ENCODE results near the gene ASB1. TPM values are rescaled to one million over a fixed set of nuclear protein-coding genes. Genes with fewer than 3 reads are reported as not detected.

Gene ASB1
- total RNA-seq, result 10 to 100 TPM; 20.1 to 22.1 TPM
- long read RNA-seq, full-length matches to known transcripts, result 11 of 17 reads
- long read RNA-seq, partial matches to known transcripts, result 0 of 17 reads
- long read RNA-seq, other reads (novel, unspliced or antisense), result 6 of 17 reads

GRCh38 chr2:238426568-238427434 lies at the start of gene ASB1:
ASB1 (plus strand) TSS chr2:238426927; CDS start chr2:238427071, 144 bp downstream.
- intact Hi-C loops (cut with DNase I, micrococcal nuclease), result no loop called here
- ATAC-seq, result peak; percentile 87
- peak; percentile 67 to 84 for DNase-seq

GRCh38 chr2:238378230-238379095 lies 48.3 kb upstream of the ASB1 start:
- ATAC-seq, result no peak
- intact Hi-C loops (cut with DNase I, micrococcal nuclease), result loop anchor here in 1 of 2 donors (10.0 kb wide), 1 partner anchor 406 kb away; no protein-coding TSS in a partner anchor

GRCh38 chr2:238379096-238379810 lies 47.5 kb upstream of the ASB1 start:
- intact Hi-C loops (cut with DNase I, micrococcal nuclease), result loop anchor here in 1 of 2 donors (10.0 kb wide), 1 partner anchor 406 kb away; no protein-coding TSS in a partner anchor
- DNase-seq, result no peak
- peak; percentile 24 for ATAC-seq

More at GRCh38 chr2:238378230-238379095, 48.3 kb upstream of the ASB1 start:
- DNase-seq, result no peak

- intact Hi-C loops (cut with DNase I, micrococcal nuclease), result no loop called here
- DNase-seq (no peak), ATAC-seq (no peak)
Measured at GRCh38 chr2:238380336-238380735, 46.4 kb upstream of the ASB1 start.

DNA sequence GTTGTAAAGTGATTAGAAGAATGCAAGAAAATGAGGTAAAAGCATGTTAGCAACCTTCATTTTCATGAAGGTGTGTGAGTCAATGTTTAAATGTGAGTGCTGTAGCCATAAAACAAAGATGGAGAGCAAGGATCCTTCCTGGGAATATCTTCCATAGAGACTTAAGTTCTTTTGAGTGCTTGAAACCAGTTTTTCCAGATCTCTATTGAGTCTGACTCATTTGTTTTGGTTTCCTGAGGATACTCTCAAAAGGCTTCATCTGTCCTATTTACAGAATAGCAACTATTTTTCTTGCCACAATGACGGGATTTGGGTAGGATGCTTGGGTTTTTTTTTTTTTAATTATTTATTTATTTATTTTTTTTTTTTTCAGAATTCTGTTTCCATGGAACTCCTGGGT lies 45.9 kb upstream of the ASB1 start:
- DNase-seq, result no peak
- intact Hi-C loops (cut with DNase I, micrococcal nuclease), result no loop called here
- peak; percentile 56 for ATAC-seq

DNA sequence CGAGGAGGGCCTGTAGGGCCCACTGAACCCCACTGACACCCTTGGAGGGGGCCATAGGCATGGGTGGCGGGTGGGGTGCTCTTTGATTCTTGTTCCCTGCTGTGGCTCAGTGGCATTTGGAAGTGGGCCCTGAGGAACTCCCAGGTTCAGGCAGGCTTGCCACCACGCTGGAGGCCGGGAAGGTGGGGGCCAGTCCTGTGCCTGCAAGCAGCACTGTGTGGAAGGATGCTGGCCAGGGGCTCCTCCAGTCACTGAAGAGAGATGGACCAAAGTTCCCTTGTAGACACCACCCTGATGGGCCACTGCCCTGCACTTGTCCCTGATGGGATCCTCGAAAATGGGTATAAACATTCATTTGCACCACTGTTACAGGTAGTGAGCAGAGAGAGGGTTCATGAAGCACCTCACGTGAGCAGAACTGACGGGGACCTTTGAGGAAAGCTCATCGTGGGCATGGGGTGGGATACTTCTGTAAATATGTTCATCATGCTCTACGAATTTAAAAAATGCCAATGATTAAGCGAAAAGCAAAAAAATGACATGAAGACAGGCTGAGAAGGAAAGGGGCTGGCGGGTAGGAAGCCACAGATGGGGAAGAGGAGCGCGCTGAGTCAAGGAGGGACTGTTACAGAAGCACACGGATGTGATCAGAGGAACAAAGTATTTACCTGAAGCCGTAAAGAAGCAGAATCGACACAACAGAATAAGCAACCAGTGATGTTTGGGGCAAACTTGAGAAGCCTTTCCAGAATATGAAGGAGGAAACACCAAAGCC lies 45.2 kb upstream of the ASB1 start:
- DNase-seq (no peak), ATAC-seq (no peak)
- intact Hi-C loops (cut with DNase I, micrococcal nuclease), result no loop called here

DNA sequence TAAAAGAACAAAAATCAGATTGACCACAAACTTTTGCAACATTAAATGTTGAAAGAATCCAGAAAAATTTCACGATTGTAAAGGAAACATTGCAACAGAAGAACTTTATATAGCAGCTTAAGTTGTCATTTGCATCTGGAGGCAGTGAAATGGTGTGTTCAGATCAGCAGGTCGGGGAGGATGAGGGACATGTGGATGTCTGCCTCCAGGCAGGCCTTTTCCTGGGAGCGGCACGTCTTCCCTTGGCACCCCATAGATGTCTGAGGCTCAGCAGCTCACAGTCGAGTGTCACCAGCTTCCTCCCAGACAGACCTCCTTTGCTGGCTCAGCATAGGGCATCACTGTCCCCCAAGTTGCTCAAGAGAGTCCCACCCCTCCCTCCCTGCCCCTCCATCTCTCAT lies 44.3 kb upstream of the ASB1 start:
- DNase-seq, result no peak
- no peak for ATAC-seq
- intact Hi-C loops (cut with DNase I, micrococcal nuclease), result no loop called here

DNA sequence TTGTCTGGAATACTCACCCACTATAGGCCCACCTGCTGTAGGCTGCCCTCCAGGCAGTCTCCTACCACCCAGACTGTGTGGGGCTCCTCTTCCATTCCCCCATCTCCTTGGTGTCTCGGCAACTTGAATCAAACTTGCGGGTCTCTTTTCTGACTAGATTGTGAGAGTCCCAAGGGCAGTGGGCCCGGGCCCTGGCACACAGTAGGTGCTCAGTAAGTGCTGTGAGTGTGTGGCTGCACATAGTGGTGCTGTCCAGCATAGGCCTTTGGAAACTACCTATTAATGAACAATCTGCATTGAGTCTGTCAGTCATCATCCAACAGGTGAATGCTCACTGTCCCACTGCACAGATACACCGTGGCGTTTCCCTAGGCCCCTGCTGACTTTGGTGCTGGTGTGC lies 43.6 kb upstream of the ASB1 start:
- ATAC-seq, result no peak
- no peak for DNase-seq
- intact Hi-C loops (cut with DNase I, micrococcal nuclease), result no loop called here

GRCh38 chr2:238383743-238384380 lies 42.9 kb upstream of the ASB1 start:
- ATAC-seq (no peak), DNase-seq (no peak)
- intact Hi-C loops (cut with DNase I, micrococcal nuclease), result no loop called here

GRCh38 chr2:238387332-238387731 lies 39.4 kb upstream of the ASB1 start:
- ATAC-seq (no peak), DNase-seq (no peak)
- intact Hi-C loops (cut with DNase I, micrococcal nuclease), result no loop called here

GRCh38 chr2:238388794-238389193 lies 37.9 kb upstream of the ASB1 start:
- intact Hi-C loops (cut with DNase I, micrococcal nuclease), result no loop called here
- peak; percentile 60 for ATAC-seq
- DNase-seq, result no peak

DNA sequence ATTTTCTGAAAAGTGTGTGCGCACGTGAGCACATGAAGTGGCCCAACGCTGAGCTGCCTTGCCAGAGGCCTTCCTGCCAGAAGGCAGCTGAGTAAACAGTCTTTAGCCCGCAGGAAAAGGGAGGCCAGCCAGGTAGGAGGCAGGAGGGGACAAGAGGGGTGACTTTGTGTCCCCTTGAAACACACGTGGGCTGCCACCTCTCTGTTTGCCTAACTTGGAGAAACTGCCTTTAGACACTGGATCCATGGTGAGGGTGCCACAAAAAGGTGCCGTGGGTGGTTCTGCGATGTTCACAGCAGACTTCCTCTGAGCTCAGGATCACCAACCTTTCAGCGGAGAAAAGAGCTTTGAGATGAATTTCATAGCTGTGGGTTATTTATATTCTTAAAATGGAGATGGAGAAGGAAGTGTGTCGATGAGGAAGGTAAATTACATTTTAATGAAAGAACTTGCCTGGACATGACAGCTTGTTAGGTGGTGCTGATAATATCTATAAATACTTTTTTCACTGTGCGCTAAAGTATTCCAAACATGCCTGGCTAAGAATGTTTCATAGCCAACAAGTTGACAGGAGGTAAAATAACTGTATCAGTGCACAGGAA lies 36.6 kb upstream of the ASB1 start:
- ATAC-seq, result peak; percentile 73
- intact Hi-C loops (cut with DNase I, micrococcal nuclease), result no loop called here

GRCh38 chr2:238391042-238391689 lies 35.6 kb upstream of the ASB1 start:
- DNase-seq (no peak), ATAC-seq (no peak)
- intact Hi-C loops (cut with DNase I, micrococcal nuclease), result no loop called here

More for the DNA sequence above, 36.6 kb upstream of the ASB1 start:
- DNase-seq, result no peak

- intact Hi-C loops (cut with DNase I, micrococcal nuclease), result no loop called here
- no peak for ATAC-seq
- DNase-seq, result no peak
Measured at GRCh38 chr2:238396663-238397062, 30.1 kb upstream of the ASB1 start.

DNA sequence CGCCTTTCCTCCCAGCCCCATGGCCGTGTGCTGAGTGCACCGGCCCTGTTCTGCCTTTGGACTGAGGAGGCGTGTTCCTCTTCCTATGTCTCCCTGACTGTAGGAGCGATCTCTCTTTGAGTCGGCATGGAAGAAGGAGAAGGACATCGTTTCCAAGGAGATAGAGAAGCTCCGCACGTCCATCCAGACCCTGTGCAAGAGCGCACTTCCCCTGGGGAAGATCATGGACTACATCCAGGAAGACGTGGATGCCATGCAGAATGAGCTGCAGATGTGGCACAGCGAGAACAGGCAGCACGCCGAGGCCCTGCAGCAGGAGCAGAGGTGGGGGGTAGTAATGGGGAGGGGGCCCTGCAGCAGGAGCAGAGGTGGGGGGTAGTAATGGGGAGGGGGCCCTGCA lies 29.4 kb upstream of the ASB1 start:
- intact Hi-C loops (cut with DNase I, micrococcal nuclease), result no loop called here
- DNase-seq (no peak), ATAC-seq (no peak)

DNA sequence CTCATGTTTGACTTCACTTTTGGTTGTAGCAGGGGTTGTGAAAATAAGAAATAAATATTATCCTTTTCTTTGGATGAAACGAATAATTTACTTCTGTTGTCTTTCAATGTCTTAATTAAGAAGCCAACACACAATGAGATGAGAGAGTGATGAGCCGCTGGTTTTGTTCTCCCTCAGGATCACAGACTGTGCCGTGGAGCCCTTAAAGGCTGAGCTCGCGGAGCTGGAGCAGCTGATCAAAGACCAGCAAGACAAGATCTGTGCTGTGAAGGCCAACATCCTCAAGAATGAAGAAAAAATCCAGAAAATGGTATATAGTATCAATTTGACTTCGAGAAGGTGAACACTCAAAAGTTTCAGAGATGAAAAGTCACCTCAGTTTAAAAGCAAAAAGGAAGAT lies 28.1 kb upstream of the ASB1 start:
- ATAC-seq, result no peak
- intact Hi-C loops (cut with DNase I, micrococcal nuclease), result no loop called here
- no peak for DNase-seq

DNA sequence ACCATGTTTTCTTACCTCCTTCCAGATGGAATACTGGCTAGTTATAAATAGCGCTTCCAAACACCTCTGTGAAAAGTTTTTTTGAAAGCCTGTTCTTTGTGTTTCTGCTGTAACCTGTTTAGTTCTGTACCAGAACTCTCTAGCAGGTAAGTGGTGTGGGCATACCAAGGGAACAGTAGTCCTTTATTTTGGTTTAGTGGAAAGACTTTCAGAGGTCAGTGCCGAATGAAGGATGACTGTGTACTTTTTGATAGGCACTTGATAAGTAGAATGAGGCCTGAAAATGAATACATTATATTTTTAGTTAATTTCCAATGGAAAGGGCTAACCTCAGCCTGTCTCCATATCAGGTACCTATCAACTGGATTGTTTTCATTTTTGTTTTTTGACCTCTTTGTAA lies 27.6 kb upstream of the ASB1 start:
- DNase-seq (no peak), ATAC-seq (no peak)
- intact Hi-C loops (cut with DNase I, micrococcal nuclease), result no loop called here

Data from left colon (tissue), 2 donors.